Thoracic aorta (tissue), 2 donors: Measurements from ENCODE around the gene FOXD4L3. TPM values are rescaled to one million over a fixed set of nuclear protein-coding genes. Genes with fewer than 3 reads are reported as not detected.
"Not testable (repeated sequence)": the region's sequence is repeated elsewhere in the genome, so short reads cannot be mapped to it uniquely, and the experiment has no call there.

ENCODE experiments used
- ATAC-seq: fragments of 150-250 bp; one replicate; pipeline ENCODE4 v1.8.0; 2017; ENCODE audit warnings: low read depth; ENCODE audit not compliant: insufficient number of reproducible peaks, low FRiP score
- DNase-seq: peaks from one replicate; pipeline ENCODE4 v3.0.0-alpha.2; 2020; ENCODE audit warnings: low spot score
- H3K27ac ChIP-seq, 2 donors: fragments of 200-600 bp; sonication (generic); 1 replicate in 1 of 2; 2 replicates in 1 of 2; pipeline ENCODE4 v1.5.1; 2016; ENCODE audit warnings: mild to moderate bottlenecking in 2 of 2, moderate library complexity in 2 of 2
- H3K27me3 ChIP-seq: fragments of 200-600 bp; sonication (generic); replicated peaks from 2 replicates; pipeline ENCODE4 v1.6.0; 2016; ENCODE audit warnings: mild to moderate bottlenecking; ENCODE audit not compliant: insufficient read depth
- H3K36me3 ChIP-seq: fragments of 200-600 bp; sonication (generic); one replicate; pipeline ENCODE4 v1.5.1; 2016
- H3K4me1 ChIP-seq, 2 donors: fragments of 200-600 bp; sonication (generic); 1 replicate in 1 of 2; 2 replicates in 1 of 2; pipeline versions ENCODE4 v1.5.1 to v1.6.0; 2016; ENCODE audit warnings: low read depth in 2 of 2, mild to moderate bottlenecking in 1 of 2; ENCODE audit not compliant: control insufficient read depth in 1 of 2
- H3K4me3 ChIP-seq: fragments of 200-600 bp; sonication (generic); 2 replicates; pipeline ENCODE4 v1.5.1; 2016; ENCODE audit warnings: mild to moderate bottlenecking
- H3K9me3 ChIP-seq: fragments of 200-600 bp; sonication (generic); 2 replicates; pipeline ENCODE4 v1.5.1; 2016
- total RNA-seq, 2 donors: library from RNA; depleted of rRNA; stranded (reverse); fragments of >200 nt; gene quantifications; one replicate each; pipeline versions ENCODE4 v1.1.0 to v1.2.3, GENCODE V29; 2016

Gene FOXD4L3
- total RNA-seq = under 1 TPM in 1 of 2 donors, not detected in 1; 0.78 TPM

DNA sequence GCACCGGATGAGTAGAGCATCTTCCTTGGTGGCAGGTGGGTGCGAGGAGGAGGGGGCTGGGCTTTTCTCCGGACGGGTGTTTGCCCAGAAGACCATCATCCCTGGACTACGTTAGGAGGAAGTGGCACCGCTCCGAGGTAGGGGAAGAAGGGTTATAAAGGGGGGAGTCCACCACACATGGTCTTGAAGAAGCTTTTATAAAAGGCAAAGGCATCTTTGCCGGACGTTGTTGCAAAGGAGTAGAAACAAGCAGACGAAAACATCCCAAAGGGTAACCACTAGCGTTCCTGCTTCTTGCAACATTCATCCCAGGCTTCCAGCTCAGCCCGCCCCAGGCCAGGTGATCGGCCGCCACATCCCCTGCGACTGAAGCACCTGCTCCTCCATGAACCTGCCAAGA is at the start of gene FOXD4L3:
FOXD4L3 (plus strand) TSS at position 301 of the 400 bp plus-strand sequence; CDS start at position 386, 85 bp downstream.
- H3K36me3 ChIP-seq, ATAC-seq, H3K9me3 ChIP-seq, DNase-seq, H3K4me3 ChIP-seq, H3K27ac ChIP-seq, H3K4me1 ChIP-seq, H3K27me3 ChIP-seq: not testable (repeated sequence)

DNA sequence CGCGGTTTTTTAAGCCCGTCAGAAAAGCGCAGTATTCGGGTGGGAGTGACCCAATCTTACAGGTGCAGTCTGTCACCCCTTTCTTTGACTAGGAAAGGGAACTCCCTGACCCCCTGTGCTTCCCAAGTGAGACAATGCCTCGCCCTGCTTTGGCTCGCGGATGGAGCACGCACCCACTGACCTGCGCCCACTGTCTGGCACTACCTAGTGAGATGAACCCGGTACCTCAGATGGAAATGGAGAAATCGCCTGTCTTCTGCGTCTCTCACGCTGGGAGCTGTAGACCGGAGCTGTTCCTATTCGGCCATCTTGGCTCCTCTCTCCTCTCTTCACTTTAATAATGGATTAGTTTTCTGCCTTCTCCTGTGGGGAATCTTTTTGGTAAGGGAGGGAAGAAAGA is 21.6 kb upstream of the FOXD4L3 start:
- H3K4me1 ChIP-seq, ATAC-seq: not testable (repeated sequence)

DNA sequence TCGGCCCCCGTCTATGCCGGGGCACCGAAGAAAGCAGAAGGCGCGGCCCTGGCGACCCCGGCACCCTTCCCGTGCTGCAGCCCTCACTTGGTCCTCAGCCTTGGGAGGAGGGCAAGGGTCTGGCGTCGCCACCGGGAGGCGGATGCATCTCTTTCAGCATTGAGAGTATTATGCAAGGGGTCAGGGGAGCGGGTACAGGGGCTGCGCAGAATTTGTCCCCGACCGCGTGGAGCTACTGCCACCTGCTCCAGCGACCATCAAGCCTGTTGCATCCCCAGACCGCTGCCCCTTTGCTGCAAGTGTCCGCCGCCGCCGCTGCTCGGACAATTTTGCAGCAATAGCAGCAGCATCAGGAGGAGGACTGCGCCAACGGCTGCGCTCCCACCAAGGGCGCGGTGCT is 1.1 kb downstream of the FOXD4L3 start:
- H3K27me3 ChIP-seq, H3K36me3 ChIP-seq, H3K4me3 ChIP-seq, DNase-seq, ATAC-seq, H3K4me1 ChIP-seq, H3K27ac ChIP-seq, H3K9me3 ChIP-seq: not testable (repeated sequence)

More for the DNA sequence above, 21.6 kb upstream of the FOXD4L3 start:
- H3K4me3 ChIP-seq, H3K36me3 ChIP-seq, DNase-seq, H3K9me3 ChIP-seq, H3K27me3 ChIP-seq, H3K27ac ChIP-seq: not testable (repeated sequence)

DNA sequence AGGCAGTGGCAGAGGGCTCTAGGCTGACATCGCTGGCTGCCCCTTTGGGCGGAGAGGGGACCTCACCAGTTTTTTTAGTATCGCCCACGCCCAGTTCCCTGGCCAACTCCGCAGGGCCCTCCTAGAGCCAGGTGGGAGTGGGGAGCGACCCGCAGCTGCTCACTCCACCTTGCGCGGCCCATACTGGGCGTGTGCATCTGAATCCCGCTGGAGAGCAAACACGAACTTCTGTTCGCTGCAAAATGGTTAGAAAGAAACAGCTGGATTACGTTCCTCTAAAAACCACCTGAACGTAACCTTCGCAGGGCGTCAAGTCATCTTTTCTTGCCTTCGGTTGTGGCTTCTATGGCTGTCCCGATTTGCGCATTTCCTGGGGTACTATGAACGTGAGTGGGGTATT is 1.5 kb downstream of the FOXD4L3 start:
- not testable (repeated sequence) for ATAC-seq, DNase-seq, H3K27ac ChIP-seq, H3K4me1 ChIP-seq, H3K9me3 ChIP-seq, H3K36me3 ChIP-seq, H3K4me3 ChIP-seq, H3K27me3 ChIP-seq

DNA sequence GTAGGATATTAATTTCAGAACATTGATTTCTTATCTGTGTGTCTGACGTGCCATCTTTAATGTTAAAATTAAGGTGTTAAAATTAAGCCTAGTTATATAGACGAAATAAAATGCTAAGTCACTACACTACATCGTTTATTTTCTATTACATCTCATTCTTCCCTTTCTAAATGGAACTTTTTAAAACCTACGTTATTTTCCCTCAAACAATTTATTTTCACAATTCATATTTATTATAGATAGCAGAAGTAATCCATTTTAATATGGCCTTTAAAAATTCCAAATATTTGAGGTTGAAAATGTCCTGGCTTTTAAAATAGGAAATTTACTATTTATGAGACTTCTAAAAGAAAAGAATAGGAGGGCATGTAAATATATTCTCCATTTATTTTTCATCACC is 2.1 kb downstream of the FOXD4L3 start:
- not testable (repeated sequence) for DNase-seq, H3K27me3 ChIP-seq, H3K4me3 ChIP-seq, ATAC-seq, H3K36me3 ChIP-seq, H3K27ac ChIP-seq, H3K4me1 ChIP-seq, H3K9me3 ChIP-seq

DNA sequence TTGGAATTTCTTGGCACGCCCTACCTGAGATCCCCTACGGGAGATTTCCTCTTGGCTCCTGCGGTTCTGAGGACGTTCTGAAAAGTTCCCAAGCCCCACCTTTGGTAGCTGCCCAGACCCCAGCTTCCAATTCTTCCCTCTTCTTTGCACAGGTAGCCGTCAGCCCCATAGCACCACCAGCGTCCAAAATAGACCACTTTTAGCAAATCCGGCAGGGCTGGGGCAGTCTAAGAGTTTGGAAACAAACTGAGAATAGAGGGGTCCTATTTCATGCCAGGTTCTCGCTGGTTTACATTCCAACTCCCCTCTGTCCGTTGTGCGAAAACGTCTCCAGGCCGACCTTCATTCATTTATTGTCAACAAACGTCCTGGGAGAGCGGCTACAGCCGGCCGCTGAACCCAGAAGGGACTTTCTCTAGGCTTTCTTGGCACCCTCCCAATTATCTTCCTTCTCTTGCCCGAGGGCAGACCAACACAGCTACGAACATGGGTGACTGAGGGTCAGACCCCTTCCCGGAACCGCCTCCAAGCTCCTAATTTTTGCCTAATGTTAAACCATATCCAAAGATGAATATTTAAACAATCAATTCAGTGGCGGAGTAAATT is 3.1 kb downstream of the FOXD4L3 start:
- not testable (repeated sequence) for H3K36me3 ChIP-seq, H3K4me1 ChIP-seq, H3K27me3 ChIP-seq, DNase-seq, H3K9me3 ChIP-seq, ATAC-seq, H3K27ac ChIP-seq, H3K4me3 ChIP-seq

DNA sequence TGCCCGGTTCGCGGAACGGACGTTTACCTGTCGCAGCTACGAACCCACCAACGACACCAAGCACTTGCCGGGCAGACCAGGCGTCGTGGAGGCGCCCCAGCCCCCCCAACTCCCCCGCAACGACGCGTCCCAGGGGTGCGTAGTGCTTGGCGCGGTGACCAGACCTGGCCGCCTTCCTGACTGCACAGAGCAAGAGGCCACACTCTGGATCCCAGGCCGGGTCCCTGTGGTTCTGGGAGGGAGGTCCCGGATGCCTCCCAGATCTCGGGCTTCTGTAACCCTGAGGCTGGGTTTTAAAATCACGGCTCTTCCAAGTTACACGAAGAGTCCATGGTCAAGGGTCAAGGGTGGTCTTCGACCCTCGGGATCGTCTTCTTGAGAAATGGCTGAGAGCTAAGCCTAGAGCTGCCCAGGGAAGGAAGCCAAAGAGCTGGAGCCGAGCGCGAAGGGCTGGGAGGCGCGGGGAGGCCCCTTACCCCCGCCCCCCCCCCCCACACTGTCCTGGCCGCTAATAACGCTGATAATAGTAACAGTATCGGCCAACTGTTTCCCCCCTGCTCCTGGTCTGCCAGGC is 3.8 kb downstream of the FOXD4L3 start:
- H3K9me3 ChIP-seq, H3K4me3 ChIP-seq, H3K4me1 ChIP-seq, H3K27ac ChIP-seq, H3K27me3 ChIP-seq, H3K36me3 ChIP-seq, DNase-seq: not testable (repeated sequence)
- peak; percentile 21 for ATAC-seq

DNA sequence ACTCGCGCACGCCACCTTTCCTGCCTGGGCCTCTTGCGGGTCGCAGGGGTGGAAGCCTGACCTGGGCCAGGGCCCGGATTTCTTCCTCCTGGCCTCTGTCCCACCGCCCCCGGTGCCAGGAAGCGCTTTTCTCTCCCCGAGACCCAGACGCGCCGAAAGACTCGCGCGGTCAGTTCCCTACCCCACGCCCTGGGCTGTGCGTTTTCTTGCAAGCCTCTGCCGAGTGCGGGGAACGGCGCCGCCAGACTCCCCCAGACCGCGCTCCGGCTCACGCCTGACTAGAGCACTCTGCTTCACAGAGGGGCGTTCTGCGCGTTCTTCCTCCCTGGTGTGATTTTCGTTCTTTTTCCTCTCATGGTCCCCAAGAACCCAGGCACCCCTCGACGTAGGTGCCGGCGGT is 4.5 kb downstream of the FOXD4L3 start:
- H3K4me1 ChIP-seq, H3K27ac ChIP-seq, H3K9me3 ChIP-seq, H3K4me3 ChIP-seq, DNase-seq, H3K27me3 ChIP-seq, H3K36me3 ChIP-seq, ATAC-seq: not testable (repeated sequence)

DNA sequence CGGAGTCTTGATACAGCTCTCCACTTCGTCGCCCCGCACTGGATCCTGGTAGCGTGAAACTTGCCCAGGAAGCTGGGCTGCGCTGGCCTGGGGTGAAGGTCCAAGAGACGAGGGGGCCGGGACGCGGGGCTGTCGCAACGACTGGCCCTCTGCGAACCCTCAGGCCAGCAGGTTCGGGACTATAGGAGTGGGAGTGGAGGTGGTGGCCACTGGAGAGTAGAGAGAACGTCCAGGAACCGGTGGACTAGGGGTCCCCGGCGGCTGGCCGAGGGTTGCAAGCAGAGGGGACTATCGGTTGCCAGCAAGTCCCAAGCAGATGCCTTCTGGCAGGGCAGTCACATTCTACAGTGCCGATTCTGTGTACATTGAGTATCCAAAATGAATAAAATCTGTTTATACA is 5.0 kb downstream of the FOXD4L3 start:
- H3K4me3 ChIP-seq, H3K27me3 ChIP-seq, H3K4me1 ChIP-seq, DNase-seq, H3K27ac ChIP-seq, H3K9me3 ChIP-seq, H3K36me3 ChIP-seq, ATAC-seq: not testable (repeated sequence)

DNA sequence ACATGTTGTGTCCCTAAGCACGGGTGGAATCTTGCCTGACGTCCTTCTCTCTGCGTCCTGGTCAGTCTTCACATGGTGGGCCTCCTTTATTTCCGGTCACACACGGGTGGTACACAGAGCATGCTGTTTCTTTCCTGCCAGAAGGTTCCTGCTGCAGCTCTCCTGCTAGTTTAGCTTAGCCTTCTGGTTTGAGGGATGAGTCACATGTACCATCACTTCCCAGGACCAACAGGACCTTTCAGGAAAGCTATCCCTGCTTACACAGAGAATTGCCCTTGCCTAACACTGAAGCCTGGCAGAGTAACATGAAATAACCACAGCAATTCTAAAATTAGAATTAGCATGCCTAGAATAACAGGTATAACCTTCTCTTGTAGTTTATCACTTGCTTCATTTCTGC is 8.5 kb downstream of the FOXD4L3 start:
- not testable (repeated sequence) for H3K9me3 ChIP-seq, DNase-seq, H3K4me1 ChIP-seq, H3K27ac ChIP-seq, H3K27me3 ChIP-seq, H3K4me3 ChIP-seq, H3K36me3 ChIP-seq, ATAC-seq

DNA sequence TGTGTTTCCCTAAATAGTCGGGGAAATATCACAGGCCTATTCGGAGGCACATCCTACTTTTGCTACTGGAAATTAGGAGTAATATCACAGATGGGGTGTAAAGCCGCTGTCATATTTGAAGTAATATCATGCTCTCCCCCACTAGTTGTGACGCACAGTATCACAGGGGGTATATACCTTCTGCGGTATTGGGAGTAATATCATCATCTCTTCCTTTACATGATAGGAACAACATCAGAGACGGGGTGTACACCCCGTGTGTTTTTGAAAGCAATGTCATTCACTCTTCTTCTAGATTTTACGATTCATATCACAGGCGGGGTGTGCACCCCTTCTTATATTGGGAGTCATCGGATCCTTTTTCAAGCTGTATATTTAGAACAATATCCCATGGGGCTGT is 15.5 kb downstream of the FOXD4L3 start:
- H3K4me3 ChIP-seq, H3K36me3 ChIP-seq, H3K27ac ChIP-seq, H3K9me3 ChIP-seq, DNase-seq, H3K4me1 ChIP-seq, H3K27me3 ChIP-seq, ATAC-seq: not testable (repeated sequence)

DNA sequence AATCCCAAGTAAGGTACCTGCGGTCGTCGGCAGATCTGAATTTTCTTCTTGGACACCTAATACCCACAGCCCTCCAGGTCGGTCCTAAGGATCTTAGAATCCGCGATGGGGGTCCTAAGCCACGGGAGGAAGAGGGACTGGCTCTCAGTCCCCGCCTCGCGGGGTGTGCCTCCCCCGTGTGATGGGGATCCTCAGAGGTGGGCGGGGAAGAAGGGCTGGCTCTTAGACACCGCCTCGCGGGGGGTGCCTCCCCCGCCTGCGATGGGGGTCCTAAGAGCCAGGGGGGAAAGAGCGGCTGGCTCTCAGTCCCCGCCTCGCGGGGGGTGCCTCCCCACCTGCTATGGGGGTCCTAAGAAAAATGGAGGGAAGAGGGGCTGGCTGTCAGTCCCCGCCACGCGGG is 21.1 kb downstream of the FOXD4L3 start:
- H3K4me3 ChIP-seq, H3K27me3 ChIP-seq, H3K4me1 ChIP-seq, DNase-seq, H3K9me3 ChIP-seq, ATAC-seq, H3K36me3 ChIP-seq, H3K27ac ChIP-seq: not testable (repeated sequence)

DNA sequence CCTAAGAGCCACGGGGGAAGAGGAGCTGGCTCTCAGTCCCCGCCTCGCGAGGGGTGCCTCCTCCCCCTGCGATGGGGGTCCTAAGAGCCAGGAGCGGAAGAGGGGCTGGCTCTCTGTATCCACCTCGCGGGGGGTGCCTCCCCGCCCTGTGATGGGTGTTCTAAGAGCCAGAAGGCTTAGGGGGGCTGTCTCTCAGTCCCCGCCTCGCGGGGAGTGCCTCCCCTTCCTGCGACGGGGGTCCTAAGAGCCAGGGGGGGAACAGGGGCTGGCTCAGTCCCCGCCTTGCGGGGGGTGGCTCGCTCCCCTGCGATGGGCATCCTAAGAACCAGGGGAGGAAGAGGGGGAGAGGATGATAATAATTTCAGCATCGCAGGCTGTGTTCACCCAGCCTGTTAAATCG is 21.9 kb downstream of the FOXD4L3 start:
- ATAC-seq, DNase-seq, H3K4me1 ChIP-seq, H3K9me3 ChIP-seq, H3K27ac ChIP-seq, H3K36me3 ChIP-seq, H3K27me3 ChIP-seq, H3K4me3 ChIP-seq: not testable (repeated sequence)
